GM21717 (cell line): Measurements from ENCODE around the gene DEGS1.

Source experiments
- ATAC-seq: cut with Tn5 transposase; IDR thresholded peaks from one replicate; pipeline ENCODE4 v1.9.1; 2021; ENCODE audit warnings: mild to moderate bottlenecking, moderate library complexity; ENCODE audit not compliant: unreplicated experiment

DEGS1 gene

GRCh38 chr1:224182866-224183590 lies at the start of gene DEGS1:
Gene DEGS1 (plus strand): TSS chr1:224183240. CDS start chr1:224183337, 97 bp downstream.
- ATAC-seq, result peak; percentile 62

DNA sequence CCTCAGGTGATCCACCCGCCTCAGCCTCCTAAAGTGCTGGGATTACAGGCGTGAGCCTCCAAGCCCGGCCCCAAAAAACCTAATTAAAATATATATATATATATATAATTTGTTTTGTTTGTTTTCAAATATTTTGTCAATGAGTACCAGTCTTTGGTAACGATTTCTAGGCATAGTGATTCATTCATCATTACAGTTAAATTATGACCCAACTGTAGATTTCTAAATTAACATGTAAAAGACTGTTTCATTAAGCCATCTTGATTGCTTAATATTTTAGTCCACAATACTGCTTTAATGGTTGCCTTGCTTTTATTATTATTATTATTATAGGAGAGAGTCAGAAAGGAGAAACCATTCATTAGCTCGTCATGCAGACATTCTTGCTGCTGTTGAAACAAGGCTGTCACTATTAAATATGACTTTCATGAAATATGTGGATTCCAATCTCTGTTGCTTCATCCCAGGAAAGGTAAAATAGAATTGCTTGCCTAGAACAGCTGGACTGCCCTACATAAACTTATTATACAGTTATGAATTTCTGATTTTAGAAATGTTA lies 49.2 kb upstream of the DEGS1 start:
- ATAC-seq, result no peak

DNA sequence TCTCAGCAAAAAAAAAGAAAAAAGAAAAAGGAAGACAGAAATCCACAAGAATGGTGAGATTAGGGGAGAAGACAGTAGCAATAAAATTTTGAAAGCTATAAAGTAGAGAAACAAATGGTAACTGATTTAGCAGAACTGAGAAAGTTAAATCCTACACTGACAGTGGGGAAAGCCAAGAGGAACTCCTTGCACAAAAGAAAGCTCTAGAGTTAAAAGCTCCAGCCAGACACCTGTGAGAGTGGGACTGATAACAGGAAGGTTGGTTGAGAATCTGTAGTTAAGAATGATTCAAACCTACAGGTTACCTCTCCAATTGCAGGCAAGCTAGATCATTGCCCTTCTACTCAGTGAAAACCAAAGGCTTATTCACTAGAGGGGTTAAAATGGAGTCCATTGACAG lies 45.5 kb upstream of the DEGS1 start:
- no peak for ATAC-seq

- no peak for ATAC-seq
Measured at GRCh38 chr1:224138198-224138597, 44.8 kb upstream of the DEGS1 start.

DNA sequence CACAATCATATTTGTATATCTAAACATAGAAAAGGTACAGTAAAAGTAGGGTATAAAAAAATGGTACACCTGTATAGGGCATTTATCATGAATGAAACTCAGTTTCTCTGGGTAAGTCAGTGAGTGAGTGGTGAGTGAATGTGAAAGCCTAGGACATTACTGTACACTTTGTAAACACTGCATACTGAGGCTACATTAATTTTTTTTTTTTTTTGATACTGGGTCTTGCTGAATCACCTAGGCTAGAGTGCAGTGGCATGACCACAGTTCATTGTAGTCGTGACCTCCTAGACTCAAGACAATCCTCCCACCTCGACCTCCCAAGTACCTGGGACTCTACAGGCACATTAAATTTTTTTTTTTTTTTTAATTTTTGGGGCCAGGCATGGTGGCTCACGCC lies 41.3 kb upstream of the DEGS1 start:
- ATAC-seq, result no peak

- no peak for ATAC-seq
Measured at GRCh38 chr1:224149709-224150108, 33.3 kb upstream of the DEGS1 start.

DNA sequence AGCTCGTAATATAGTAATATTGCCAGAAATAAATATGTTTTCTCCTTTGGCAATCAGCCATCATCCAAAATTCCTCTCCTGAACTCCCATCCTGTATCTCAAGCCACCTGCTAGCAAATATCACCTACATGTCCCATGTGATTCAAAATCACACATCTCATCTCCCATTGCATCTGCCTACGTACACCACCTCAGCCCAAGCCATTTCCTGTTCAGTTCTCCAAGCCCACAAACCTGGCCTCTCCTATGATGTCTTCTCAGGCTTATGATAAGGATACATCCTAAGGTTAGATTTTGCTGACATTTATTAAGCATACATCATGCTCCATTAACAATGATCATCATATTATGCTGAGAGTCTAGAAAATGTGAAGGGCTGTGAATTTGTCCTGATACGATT lies 31.9 kb upstream of the DEGS1 start:
- no peak for ATAC-seq

DNA sequence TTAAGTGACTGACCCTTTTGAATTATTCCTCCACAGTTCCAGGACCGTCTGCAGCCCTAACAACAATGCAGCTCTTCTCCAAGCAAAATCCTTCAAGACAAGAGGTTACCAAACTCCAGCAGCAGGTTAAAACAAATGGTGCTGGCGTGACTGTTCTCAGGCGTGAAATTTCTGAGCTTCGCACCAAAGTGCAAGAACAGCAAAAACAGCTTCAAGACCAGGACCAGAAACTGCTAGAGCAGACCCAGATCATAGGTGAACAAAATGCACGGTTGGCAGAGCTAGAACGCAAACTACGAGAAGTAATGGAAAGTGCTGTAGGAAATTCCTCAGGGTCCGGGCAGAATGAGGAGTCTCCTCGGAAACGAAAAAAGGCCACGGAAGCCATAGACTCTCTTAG lies 25.7 kb upstream of the DEGS1 start:
- ATAC-seq, result no peak

DNA sequence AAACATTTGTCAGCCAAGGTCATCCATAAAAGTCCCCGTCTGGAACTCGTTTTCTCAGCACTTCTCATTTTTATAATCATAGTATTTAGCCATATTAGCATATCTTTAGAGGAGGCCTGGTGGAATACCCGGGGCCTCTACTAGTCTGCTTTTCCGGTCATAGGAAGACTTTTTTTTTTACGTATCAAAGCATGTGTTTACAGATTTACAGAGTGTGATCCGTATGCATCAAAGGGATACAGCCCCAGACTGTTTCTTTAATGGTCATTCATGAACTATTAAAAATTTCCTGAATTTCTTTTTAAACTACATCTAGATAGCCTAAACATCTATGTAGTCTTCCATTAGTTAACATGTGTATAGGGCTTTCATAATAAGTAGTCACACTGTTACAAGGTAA lies 23.5 kb upstream of the DEGS1 start:
- no peak for ATAC-seq

DNA sequence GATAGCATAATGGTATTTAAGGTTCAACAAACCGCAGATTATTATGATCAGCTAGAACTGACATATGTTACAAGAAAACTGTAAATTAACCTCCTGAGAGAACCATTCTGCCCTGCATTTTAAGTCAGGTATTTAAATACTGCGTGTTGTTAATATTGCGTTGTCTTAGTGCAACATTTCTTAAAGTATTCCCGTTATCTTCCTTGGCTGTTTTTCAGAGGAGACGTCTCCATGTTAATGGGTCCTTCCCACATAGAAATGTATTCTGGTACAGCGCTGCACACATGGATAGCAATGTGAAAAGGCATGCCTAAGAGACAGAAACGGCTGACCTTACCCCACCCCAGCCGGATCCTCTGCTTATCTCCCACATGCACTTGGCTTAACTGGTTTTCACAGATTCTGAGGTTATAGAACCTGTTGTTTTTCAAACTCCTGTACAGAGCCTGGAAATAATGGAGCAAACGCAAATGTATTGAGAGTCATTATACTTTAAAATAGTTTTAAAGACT lies 22.8 kb upstream of the DEGS1 start:
- no peak for ATAC-seq

GRCh38 chr1:224162768-224163167 lies 20.3 kb upstream of the DEGS1 start:
- no peak for ATAC-seq

GRCh38 chr1:224163311-224163710 lies 19.7 kb upstream of the DEGS1 start:
- no peak for ATAC-seq

DNA sequence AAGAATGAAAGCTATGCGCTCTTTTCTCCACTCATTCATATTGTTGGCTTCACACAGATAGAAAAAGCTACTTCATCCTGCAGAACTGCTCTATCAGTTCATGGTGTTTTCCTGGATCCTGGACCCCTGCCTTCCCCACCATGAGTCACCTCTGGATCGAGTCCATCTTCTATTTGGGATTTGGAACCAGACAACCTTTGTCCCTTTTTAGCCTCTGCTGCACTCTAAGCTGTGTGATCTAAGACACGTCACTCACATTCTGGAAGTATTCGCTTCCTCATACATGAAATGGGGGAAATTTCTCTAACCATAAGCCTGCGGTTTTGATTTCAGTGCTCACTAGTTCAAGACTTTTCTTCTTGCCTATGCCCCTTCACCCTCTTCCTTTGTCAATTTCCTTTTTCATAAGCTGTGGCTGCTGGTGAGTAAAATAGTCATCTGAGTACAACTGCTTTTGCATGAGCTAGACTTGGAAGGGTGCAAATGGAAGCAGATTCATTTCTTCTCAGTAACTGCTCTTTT lies 14.1 kb upstream of the DEGS1 start:
- peak; percentile 94 for ATAC-seq

- no peak for ATAC-seq
Measured at GRCh38 chr1:224169718-224170270, 13.2 kb upstream of the DEGS1 start.

DNA sequence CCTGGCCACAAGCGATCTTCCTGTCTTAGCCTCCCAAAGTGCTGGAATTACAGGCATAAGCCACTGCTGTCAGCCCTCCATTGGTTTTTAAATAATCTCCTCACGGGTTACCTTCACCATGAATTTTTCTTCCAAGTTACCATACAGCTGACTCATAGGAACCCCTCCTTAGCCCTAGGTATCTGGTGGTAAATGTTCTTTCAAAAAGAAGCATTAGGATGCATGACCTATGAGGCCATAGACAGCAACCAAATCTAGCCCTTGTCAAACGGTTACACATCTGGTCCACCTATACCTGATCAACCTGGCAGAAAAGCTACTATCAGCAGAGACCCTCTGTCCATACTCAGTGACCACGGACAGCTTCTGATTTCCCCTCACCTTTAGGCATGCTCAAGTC lies 12.7 kb upstream of the DEGS1 start:
- ATAC-seq, result no peak

GRCh38 chr1:224170748-224171478 lies 12.1 kb upstream of the DEGS1 start:
- no peak for ATAC-seq

DNA sequence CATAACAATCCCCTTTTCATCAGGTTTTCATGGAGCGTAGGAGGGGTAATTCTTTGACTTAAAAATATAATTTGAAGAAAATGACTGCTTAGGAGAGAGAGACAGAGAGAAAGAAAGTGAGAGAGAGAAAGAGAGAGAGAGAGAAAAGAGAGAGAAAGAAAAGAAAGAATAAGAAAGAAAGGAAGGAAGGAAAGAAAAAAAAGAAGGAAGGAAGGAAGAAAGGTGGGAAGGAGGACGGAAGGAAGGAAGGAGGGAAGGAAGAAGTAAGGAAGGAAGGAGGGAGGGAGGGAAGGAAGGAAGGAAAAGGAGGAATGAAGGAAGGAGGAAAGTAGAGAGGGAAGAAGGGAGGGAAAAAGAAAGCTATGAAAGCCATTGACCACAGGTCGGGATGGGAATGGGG lies 10.8 kb upstream of the DEGS1 start:
- no peak for ATAC-seq

GRCh38 chr1:224173523-224173922 lies 9.5 kb upstream of the DEGS1 start:
- ATAC-seq, result no peak

GRCh38 chr1:224175617-224176016 lies 7.4 kb upstream of the DEGS1 start:
- no peak for ATAC-seq

DNA sequence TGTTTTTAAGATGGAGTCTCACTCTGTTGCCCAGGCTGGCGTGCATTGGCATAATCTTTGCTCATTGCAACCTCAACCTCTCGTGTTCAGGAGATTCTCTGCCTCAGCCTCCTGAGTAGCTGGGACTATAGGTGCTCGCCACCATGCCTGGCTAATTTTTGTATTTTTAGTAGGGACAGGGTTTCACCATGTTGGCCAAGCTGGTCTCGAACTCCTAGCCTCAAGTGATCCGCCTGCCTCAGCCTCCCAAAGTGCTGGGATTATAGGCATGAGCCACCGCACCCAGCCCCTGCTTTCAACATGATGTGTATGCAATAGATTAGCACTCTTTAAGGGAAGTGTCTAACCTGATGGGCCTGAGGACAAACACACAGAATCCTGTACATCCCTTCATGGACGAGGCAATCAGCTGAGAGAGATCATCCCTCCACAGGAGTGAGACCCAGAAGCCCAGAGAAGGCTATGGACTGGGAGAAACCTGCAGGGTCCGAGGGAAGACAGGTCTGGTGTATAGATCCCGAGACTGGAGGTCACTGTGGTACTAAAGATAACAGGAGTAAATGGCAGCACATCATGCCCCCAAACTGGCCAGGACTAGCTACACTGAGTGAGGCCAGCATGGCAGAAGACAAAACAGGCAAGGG lies 5.6 kb upstream of the DEGS1 start:
- ATAC-seq, result no peak

DNA sequence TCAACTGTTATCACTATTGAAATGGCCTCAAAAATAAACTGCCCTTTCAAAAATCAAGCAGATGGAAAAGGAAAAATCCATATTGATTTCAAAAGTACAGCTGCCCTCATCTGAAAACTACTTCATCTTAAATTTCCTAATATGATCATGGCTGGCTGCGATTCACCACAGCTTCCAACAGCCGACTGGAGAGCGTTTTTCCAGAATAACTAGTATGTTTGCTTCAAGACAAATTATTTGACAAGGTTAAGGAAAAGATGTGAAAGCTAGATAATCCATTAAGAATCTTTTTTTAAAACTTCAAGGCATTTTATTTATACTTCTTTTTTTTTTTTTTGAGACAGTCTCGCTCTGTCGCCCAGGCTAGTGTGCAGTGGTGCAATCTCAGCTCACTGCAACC lies 4.1 kb upstream of the DEGS1 start:
- no peak for ATAC-seq
